CD4-positive, alpha-beta memory T cell (primary cell): Measurements from ENCODE around the gene CCL24. TPM values are rescaled to one million over a fixed set of nuclear protein-coding genes. Genes with fewer than 3 reads are reported as not detected.
"Not testable (repeated sequence)": the region's sequence is repeated elsewhere in the genome, so short reads cannot be mapped to it uniquely, and the experiment has no call there.

Source experiments
- CTCF ChIA-PET: fragments of 350-600 bp; sonication (Branson Sonifier 250); formaldehyde crosslinking; loops from one replicate; lab custom pipeline; 2021; ENCODE audit warnings: inconsistent platforms; ENCODE audit not compliant: partially characterized antibody; lab: Charles Lee
- POLR2A ChIA-PET: fragments of 350-600 bp; sonication (Branson Sonifier 250); formaldehyde crosslinking; loops from one replicate; lab custom pipeline; 2021; ENCODE audit not compliant: partially characterized antibody; lab: Charles Lee
- DNase-seq, 5 donors: peaks; one replicate each; pipeline versions ENCODE4 v3.0.0 to v3.0.0-alpha.2; 2020 to 2022; ENCODE audit warnings: mixed read lengths in 1 of 5
- H3K27ac ChIP-seq: one replicate; pipeline ENCODE4 v1.7.0; 2013; ENCODE audit warnings: low read depth, low read length
- H3K27me3 ChIP-seq: 2 replicates; pipeline ENCODE4 v1.7.0; 2013; ENCODE audit warnings: mild to moderate bottlenecking, low read length, moderate library complexity; ENCODE audit not compliant: insufficient read depth
- H3K36me3 ChIP-seq: 2 replicates; pipeline ENCODE4 v1.7.0; 2013; ENCODE audit warnings: mild to moderate bottlenecking, low read length, moderate library complexity; ENCODE audit not compliant: insufficient read depth
- H3K4me1 ChIP-seq: 2 replicates; pipeline ENCODE4 v1.7.0; 2013; ENCODE audit warnings: mild to moderate bottlenecking, low read length, moderate library complexity; ENCODE audit not compliant: insufficient read depth
- H3K4me3 ChIP-seq, 2 donors: one replicate each; pipeline ENCODE4 v1.7.0; 2013; ENCODE audit warnings: low read length in 2 of 2, mild to moderate bottlenecking in 1 of 2
- H3K9me3 ChIP-seq, 2 donors: one replicate each; pipeline ENCODE4 v1.7.0; 2013; ENCODE audit warnings: low read length in 2 of 2, control low read depth in 1 of 2; ENCODE audit not compliant: control insufficient read depth in 1 of 2
- H3K27ac Mint-ChIP-seq, 7 donors: one replicate each; pipeline ENCODE4 v1.8.0; 2020 to 2021; ENCODE audit warnings: mixed read lengths in 7 of 7, mild to moderate bottlenecking in 6 of 7, inconsistent platforms in 3 of 7, moderate library complexity in 3 of 7
- H3K27me3 Mint-ChIP-seq, 2 donors: one replicate each; pipeline ENCODE4 v1.8.0; 2020 to 2021; ENCODE audit warnings: mixed read lengths in 2 of 2
- H3K36me3 Mint-ChIP-seq, 2 donors: one replicate each; pipeline ENCODE4 v1.8.0; 2020 to 2021; ENCODE audit warnings: mixed read lengths in 2 of 2, inconsistent platforms in 1 of 2, mild to moderate bottlenecking in 1 of 2
- H3K4me1 Mint-ChIP-seq, 4 donors: one replicate each; pipeline ENCODE4 v1.8.0; 2020 to 2021; ENCODE audit warnings: mixed read lengths in 4 of 4, mild to moderate bottlenecking in 1 of 4
- H3K4me3 Mint-ChIP-seq, 8 donors: one replicate each; pipeline ENCODE4 v1.8.0; 2020 to 2021; ENCODE audit warnings: mixed read lengths in 8 of 8, mild to moderate bottlenecking in 7 of 8, moderate library complexity in 6 of 8, inconsistent platforms in 3 of 8
- H3K9me3 Mint-ChIP-seq, 8 donors: one replicate each; pipeline ENCODE4 v1.8.0; 2020 to 2021; ENCODE audit warnings: mixed read lengths in 8 of 8, mild to moderate bottlenecking in 5 of 8, inconsistent platforms in 3 of 8, moderate library complexity in 1 of 8
- intact Hi-C: fragments of 100-400 bp; cut with micrococcal nuclease; formaldehyde crosslinking; loops from one replicate; pipeline ENCODE4 v1.15.1; 2023
- polyA plus RNA-seq, 2 donors: library from polyadenylated mRNA; unstranded; fragments of 300-500 nt; fragmentation: Illumina TruSeq; gene quantifications; one replicate each; pipeline ENCODE4 v1.2.3, GENCODE V29; 2021
- total RNA-seq, 2 experiments: library from RNA; stranded (reverse); gene quantifications; one replicate each; pipeline ENCODE4 v1.2.3, GENCODE V29; 2021

The CCL24 gene
- total and polyA plus RNA-seq, 4 experiments from 2014 or later, result not detected

GRCh38 chr7:75838281-75838930, 24.8 kb upstream of the CCL24 start:
- DNase-seq, H3K4me3 ChIP-seq, H3K9me3 Mint-ChIP-seq, H3K27me3 ChIP-seq, H3K36me3 ChIP-seq, POLR2A ChIA-PET, H3K27me3 Mint-ChIP-seq, H3K9me3 ChIP-seq, H3K36me3 Mint-ChIP-seq, intact Hi-C loops, H3K27ac Mint-ChIP-seq, H3K27ac ChIP-seq, H3K4me1 ChIP-seq, H3K4me3 Mint-ChIP-seq, H3K4me1 Mint-ChIP-seq: not testable (repeated sequence)
- CTCF ChIA-PET, result interaction anchor here (0.6 kb wide), 1 partner anchor 1660 kb away, joined by 3 read pairs; no protein-coding TSS in a partner anchor

GRCh38 chr7:75836798-75837197, 23.2 kb upstream of the CCL24 start:
- intact Hi-C loops, result no loop called here
- H3K9me3 Mint-ChIP-seq, result no peaks in the 10 kb centered on the region
- ChIA-PET POLR2A (no interaction called here), CTCF (no interaction called here)
- H3K27ac Mint-ChIP-seq, result no peak overlapping the region
- peaks cover 0 to 1% of the 10 kb centered on the region in 2 donors for H3K27me3 Mint-ChIP-seq
- Histone ChIP-seq H3K27ac (no peak overlapping the region), H3K27me3 (no peaks in the 10 kb centered on the region), H3K9me3 (no peaks in the 10 kb centered on the region), H3K36me3 (no peaks in the 10 kb centered on the region), H3K4me1 (no peaks in the 10 kb centered on the region), H3K4me3 (no peak overlapping the region)
- H3K36me3 Mint-ChIP-seq, result no peaks in the 10 kb centered on the region
- no peak overlapping the region for H3K4me3 Mint-ChIP-seq
- no peak for DNase-seq
- H3K4me1 Mint-ChIP-seq, result no peaks in the 10 kb centered on the region

DNA sequence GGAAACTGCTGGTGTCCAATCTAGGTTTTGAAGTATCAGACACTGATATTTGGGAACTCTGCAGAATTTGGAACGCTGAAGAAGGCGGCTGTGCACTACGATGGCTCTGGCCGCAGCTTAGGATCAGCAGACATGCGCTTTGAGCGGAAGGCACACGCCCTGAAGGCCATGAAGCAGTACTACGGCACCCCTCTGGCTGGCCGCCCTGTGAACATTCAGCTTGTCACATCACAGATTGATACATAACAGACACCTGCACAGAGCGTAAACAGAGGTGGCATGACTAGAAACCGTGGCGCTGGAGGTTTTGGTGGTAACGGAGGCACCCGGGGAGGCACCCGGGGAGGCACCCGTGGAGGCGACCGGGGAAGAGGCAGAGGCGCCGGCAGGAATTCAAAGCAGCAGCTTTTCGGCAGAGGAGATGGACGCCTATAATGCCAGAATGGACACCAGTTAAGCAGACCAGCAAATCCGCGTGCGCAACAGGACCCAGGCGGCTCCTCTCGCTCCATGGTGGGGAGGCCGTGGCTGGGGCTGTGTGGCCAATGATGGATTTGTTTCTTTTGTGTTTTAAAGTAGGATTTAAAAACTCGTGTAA, 22.2 kb upstream of the CCL24 start:
- Histone ChIP-seq H3K4me3 (no peak overlapping the region), H3K4me1 (no peaks in the 10 kb centered on the region), H3K27me3 (no peaks in the 10 kb centered on the region), H3K9me3 (no peaks in the 10 kb centered on the region), H3K27ac (no peak overlapping the region), H3K36me3 (no peaks in the 10 kb centered on the region)
- no peak overlapping the region for H3K4me3 Mint-ChIP-seq
- ChIA-PET POLR2A (no interaction called here), CTCF (no interaction called here)
- peaks cover 0 to 1% of the 10 kb centered on the region in 2 donors for H3K27me3 Mint-ChIP-seq
- DNase-seq, result no peak
- intact Hi-C loops, result no loop called here
- no peaks in the 10 kb centered on the region for H3K9me3 Mint-ChIP-seq
- no peaks in the 10 kb centered on the region for H3K36me3 Mint-ChIP-seq
- no peaks in the 10 kb centered on the region for H3K4me1 Mint-ChIP-seq
- no peak overlapping the region for H3K27ac Mint-ChIP-seq

DNA sequence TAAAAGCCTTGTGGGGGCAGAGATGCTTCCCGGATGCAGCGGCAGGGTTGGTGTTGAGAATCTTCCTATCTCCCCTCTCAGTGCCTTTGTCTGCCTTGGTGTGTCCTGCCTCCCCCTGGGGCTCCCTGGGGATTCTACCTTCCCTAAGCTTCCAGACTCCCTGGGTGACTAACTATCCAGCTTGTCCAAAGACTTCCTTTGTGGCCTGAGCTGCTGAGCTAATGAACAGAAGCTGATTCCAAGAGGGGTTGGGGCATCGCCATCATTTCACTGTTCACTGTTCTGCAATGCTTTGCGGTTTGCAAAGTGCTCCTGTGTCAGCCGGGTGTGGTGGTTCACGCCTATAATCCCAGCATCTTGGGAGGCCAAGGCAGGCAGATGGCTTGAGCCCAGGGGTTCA, 20.1 kb upstream of the CCL24 start:
- H3K4me3 Mint-ChIP-seq, H3K27me3 ChIP-seq, H3K36me3 Mint-ChIP-seq, DNase-seq, H3K27ac ChIP-seq, H3K4me3 ChIP-seq, H3K4me1 Mint-ChIP-seq, H3K9me3 ChIP-seq, H3K27me3 Mint-ChIP-seq, H3K36me3 ChIP-seq, H3K27ac Mint-ChIP-seq, POLR2A ChIA-PET, H3K4me1 ChIP-seq, CTCF ChIA-PET, intact Hi-C loops, H3K9me3 Mint-ChIP-seq: not testable (repeated sequence)

- POLR2A ChIA-PET, result no interaction called here
- H3K4me1 Mint-ChIP-seq, result no peaks in the 10 kb centered on the region
- no peak overlapping the region for H3K27ac Mint-ChIP-seq
These were observed 17.4 kb upstream of the CCL24 start for GRCh38 chr7:75830978-75831377.

GRCh38 chr7:75829656-75830055, 16.1 kb upstream of the CCL24 start:
- H3K4me3 ChIP-seq, DNase-seq, H3K27me3 ChIP-seq, CTCF ChIA-PET, H3K36me3 ChIP-seq, H3K4me1 Mint-ChIP-seq, intact Hi-C loops, POLR2A ChIA-PET, H3K9me3 Mint-ChIP-seq, H3K4me3 Mint-ChIP-seq, H3K36me3 Mint-ChIP-seq, H3K4me1 ChIP-seq, H3K27ac ChIP-seq, H3K27ac Mint-ChIP-seq, H3K9me3 ChIP-seq, H3K27me3 Mint-ChIP-seq: not testable (repeated sequence)

More at GRCh38 chr7:75830978-75831377, 17.4 kb upstream of the CCL24 start:
- Histone ChIP-seq H3K27ac (no peak overlapping the region), H3K36me3 (no peaks in the 10 kb centered on the region), H3K27me3 (no peaks in the 10 kb centered on the region), H3K4me1 (no peaks in the 10 kb centered on the region), H3K9me3 (no peaks in the 10 kb centered on the region), H3K4me3 (no peak overlapping the region)
- Mint-ChIP-seq H3K36me3 (no peaks in the 10 kb centered on the region), H3K9me3 (no peaks in the 10 kb centered on the region), H3K4me3 (no peak overlapping the region), H3K27me3 (peaks cover 1% of the 10 kb centered on the region in 2 donors)
- intact Hi-C loops, result no loop called here
- no peak for DNase-seq
- CTCF ChIA-PET, result no interaction called here

GRCh38 chr7:75823198-75823910, 9.7 kb upstream of the CCL24 start:
- no peak overlapping the region for H3K27ac ChIP-seq
- intact Hi-C loops, result no loop called here
- Mint-ChIP-seq H3K4me1 (no peaks in the 10 kb centered on the region), H3K27ac (peak overlapping the region in 1 of 7 donors; percentile 47), H3K36me3 (no peaks in the 10 kb centered on the region), H3K4me3 (no peak overlapping the region), H3K9me3 (peaks cover 0 to 2% (median 0%) of the 10 kb centered on the region in 8 donors), H3K27me3 (peaks cover 2 to 3% of the 10 kb centered on the region in 2 donors)
- no peaks in the 10 kb centered on the region for H3K27me3 ChIP-seq
- ChIA-PET CTCF (no interaction called here), POLR2A (no interaction called here)
- no peak overlapping the region for H3K4me3 ChIP-seq
- H3K36me3 ChIP-seq, result no peaks in the 10 kb centered on the region
- H3K9me3 ChIP-seq, result no peaks in the 10 kb centered on the region
- no peak for DNase-seq
- H3K4me1 ChIP-seq, result no peaks in the 10 kb centered on the region
